GM23338 (cell line): ENCODE data around the gene ACAD11. TPM values are rescaled to one million over a fixed set of nuclear protein-coding genes. Genes with fewer than 3 reads are reported as not detected.

Experiments
- ATAC-seq: fragments of 200-7000 bp; cut with Tn5 transposase; 3 replicates; pipeline ENCODE4 v1.9.1; 2020
- DNase-seq: peaks from one replicate; pipeline ENCODE4 v3.0.0-alpha.2; 2015; ENCODE audit warnings: low spot score
- H2AFZ ChIP-seq: fragments of 200-600 bp; sonication (generic); 2 replicates; pipeline ENCODE4 v1.8.0; 2016; ENCODE audit warnings: antibody characterized with exemption, mild to moderate bottlenecking, moderate library complexity
- H3F3A ChIP-seq: fragments of 200-600 bp; sonication (generic); replicated peaks from 2 replicates; pipeline ENCODE4 v1.8.0; 2017; ENCODE audit warnings: antibody characterized with exemption, mixed run types, low read depth
- H3K27ac ChIP-seq: fragments of 200-600 bp; sonication (generic); 2 replicates; pipeline ENCODE4 v1.6.1; 2016; ENCODE audit warnings: low read depth
- H3K27me3 ChIP-seq: fragments of 200-600 bp; sonication (generic); 2 replicates; pipeline ENCODE4 v1.8.0; 2016; ENCODE audit warnings: mild to moderate bottlenecking, mixed run types, moderate library complexity; ENCODE audit not compliant: insufficient read depth
- H3K36me3 ChIP-seq: fragments of 200-600 bp; sonication (generic); 2 replicates; pipeline ENCODE4 v1.8.0; 2016; ENCODE audit warnings: mild to moderate bottlenecking; ENCODE audit not compliant: insufficient read depth
- H3K4me1 ChIP-seq: fragments of 200-600 bp; sonication (generic); 2 replicates; pipeline ENCODE4 v1.8.0; 2016; ENCODE audit warnings: mild to moderate bottlenecking, moderate library complexity; ENCODE audit not compliant: insufficient read depth
- H3K4me2 ChIP-seq: fragments of 200-600 bp; sonication (generic); 2 replicates; pipeline ENCODE4 v1.7.1; 2017; ENCODE audit warnings: mixed run types
- H3K4me3 ChIP-seq: fragments of 200-600 bp; sonication (generic); 2 replicates; pipeline ENCODE4 v1.6.1; 2016; ENCODE audit warnings: mixed run types
- H3K79me2 ChIP-seq: fragments of 200-600 bp; sonication (generic); replicated peaks from 2 replicates; pipeline ENCODE4 v1.8.0; 2017; ENCODE audit warnings: mild to moderate bottlenecking; ENCODE audit not compliant: insufficient read depth
- H3K9me2 ChIP-seq: fragments of 200-600 bp; sonication (generic); 2 replicates; pipeline ENCODE4 v1.8.0; 2017; ENCODE audit not compliant: insufficient read depth
- H4K20me1 ChIP-seq: fragments of 200-600 bp; sonication (generic); replicated peaks from 2 replicates; pipeline ENCODE4 v1.8.0; 2017; ENCODE audit warnings: mild to moderate bottlenecking; ENCODE audit not compliant: insufficient read depth
- H3K27ac Mint-ChIP-seq: 2 replicates; pipeline ENCODE4 v1.8.0; 2020; ENCODE audit warnings: inconsistent platforms, mild to moderate bottlenecking, moderate library complexity, mixed read lengths
- H3K27me3 Mint-ChIP-seq: 3 replicates; pipeline ENCODE4 v1.8.0; 2022; ENCODE audit warnings: low read depth, mild to moderate bottlenecking, moderate library complexity, mixed read lengths, inconsistent platforms; ENCODE audit not compliant: insufficient read depth, poor library complexity
- H3K36me3 Mint-ChIP-seq: 3 replicates; pipeline ENCODE4 v1.8.0; 2021; ENCODE audit warnings: low read depth, mild to moderate bottlenecking, inconsistent platforms, moderate library complexity, mixed read lengths
- H3K4me1 Mint-ChIP-seq: 3 replicates; pipeline ENCODE4 v1.8.0; 2020; ENCODE audit warnings: mild to moderate bottlenecking, inconsistent platforms, mixed read lengths
- H3K4me3 Mint-ChIP-seq: 3 replicates; pipeline ENCODE4 v1.8.0; 2021; ENCODE audit warnings: moderate library complexity, mild to moderate bottlenecking, inconsistent platforms, mixed read lengths
- H3K9me3 Mint-ChIP-seq: 3 replicates; pipeline ENCODE4 v1.8.0; 2020; ENCODE audit warnings: moderate library complexity, mild to moderate bottlenecking, inconsistent platforms, mixed read lengths
- CREB1 ChIP-seq: fragments of 250-450 bp; sonication (Bioruptor Pico); IDR thresholded peaks from 2 replicates; pipeline ENCODE4 v1.5.0; 2020; ENCODE audit warnings: low read depth, mild to moderate bottlenecking, moderate library complexity
- EZH2 ChIP-seq: fragments of 200-600 bp; sonication (generic); IDR thresholded peaks from one replicate; pipeline ENCODE4 v1.8.0; 2017; ENCODE audit warnings: antibody characterized with exemption, mild to moderate bottlenecking, low read depth; ENCODE audit not compliant: unreplicated experiment
- POLR2AphosphoS5 ChIP-seq: IDR thresholded peaks from 2 replicates; pipeline ENCODE4 v1.6.1; 2016; ENCODE audit warnings: antibody characterized with exemption, low read depth
- STAT1 ChIP-seq: IDR thresholded peaks from one replicate; pipeline ENCODE4 v1.6.1; 2016; ENCODE audit warnings: antibody characterized with exemption; ENCODE audit not compliant: unreplicated experiment
- ZNF331 ChIP-seq: fragments of 250-450 bp; sonication (Bioruptor Pico); IDR thresholded peaks from 2 replicates; pipeline ENCODE4 v1.5.0; 2020; ENCODE audit warnings: low read depth, mild to moderate bottlenecking, moderate library complexity
- polyA plus RNA-seq: library from polyadenylated mRNA; unstranded; fragments of >200 nt; fragmentation: Nextera tagmentation; extraction: Ambion mirVana; gene quantifications from 2 replicates; pipeline ENCODE4 v1.2.1, GENCODE V29; 2016
- total RNA-seq: library from RNA; depleted of rRNA; stranded (reverse); fragments of >200 nt; shearing (Covaris generic); gene quantifications from 2 replicates; pipeline ENCODE4 v1.2.3, GENCODE V29; 2014
- TF ChIP-seq, protein P1 (sequence below): IDR thresholded peaks from 2 replicates; pipeline ENCODE4 v1.6.1; 2016; ENCODE audit warnings: antibody characterized with exemption
- TF ChIP-seq, protein P2 (sequence below): fragments of 250-450 bp; sonication (Bioruptor Pico); IDR thresholded peaks from 2 replicates; pipeline ENCODE4 v1.5.0; 2020; ENCODE audit warnings: mild to moderate bottlenecking, moderate library complexity

The ACAD11 gene
- total and polyA plus RNA-seq, 2 experiments from 2014 or later, result 11.4 to 17.1 TPM

DNA sequence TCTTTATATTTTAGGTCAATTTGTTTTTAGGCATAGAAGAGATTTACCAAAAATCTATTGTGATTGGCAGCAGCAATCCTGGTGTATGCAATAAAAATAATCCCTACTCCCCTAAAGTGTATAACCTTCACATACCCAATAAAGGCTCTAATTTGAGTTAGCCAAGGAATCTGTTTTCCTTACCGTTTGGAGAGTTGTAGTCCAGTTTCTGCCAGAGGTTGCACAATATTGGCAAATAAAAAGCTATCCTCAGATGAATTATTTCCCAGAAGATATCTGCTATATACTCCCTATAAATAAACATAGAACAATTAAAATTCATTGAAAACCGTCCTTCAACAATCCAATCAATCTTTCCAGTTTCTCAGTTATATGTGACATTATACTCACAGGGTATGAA is 31.5 kb downstream of the ACAD11 start (continued):
- TF ChIP-seq, protein P1, sequence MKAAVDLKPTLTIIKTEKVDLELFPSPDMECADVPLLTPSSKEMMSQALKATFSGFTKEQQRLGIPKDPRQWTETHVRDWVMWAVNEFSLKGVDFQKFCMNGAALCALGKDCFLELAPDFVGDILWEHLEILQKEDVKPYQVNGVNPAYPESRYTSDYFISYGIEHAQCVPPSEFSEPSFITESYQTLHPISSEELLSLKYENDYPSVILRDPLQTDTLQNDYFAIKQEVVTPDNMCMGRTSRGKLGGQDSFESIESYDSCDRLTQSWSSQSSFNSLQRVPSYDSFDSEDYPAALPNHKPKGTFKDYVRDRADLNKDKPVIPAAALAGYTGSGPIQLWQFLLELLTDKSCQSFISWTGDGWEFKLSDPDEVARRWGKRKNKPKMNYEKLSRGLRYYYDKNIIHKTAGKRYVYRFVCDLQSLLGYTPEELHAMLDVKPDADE, result no peak
- no peak for TF ChIP-seq STAT1
- no peak for TF ChIP-seq POLR2AphosphoS5

DNA sequence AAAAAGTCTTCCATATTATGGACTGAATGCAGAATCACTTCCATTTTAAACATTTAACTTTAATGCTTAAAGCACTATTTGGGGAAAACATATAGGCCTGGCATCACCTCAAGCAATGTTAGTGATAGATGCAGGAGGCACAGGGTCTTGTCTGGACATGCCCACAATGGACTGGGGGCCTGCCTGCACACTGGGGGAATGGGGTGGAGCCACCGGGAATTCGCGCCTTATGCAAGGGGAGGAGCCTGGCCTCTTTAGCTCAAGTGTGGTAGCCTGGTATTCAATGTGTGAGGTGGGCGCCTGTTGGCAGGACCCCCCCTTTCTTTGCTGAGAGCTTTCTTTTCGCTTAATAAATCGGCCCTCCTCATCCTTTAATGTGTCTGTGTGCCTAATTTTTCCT is 32.7 kb downstream of the ACAD11 start:
- H3F3A ChIP-seq, result no peaks in the 10 kb centered on the region
- no peaks in the 10 kb centered on the region for H3K9me3 Mint-ChIP-seq
- H3K9me2 ChIP-seq, result no peaks in the 10 kb centered on the region
- DNase-seq (peak; percentile 50), ATAC-seq (peak; percentile 84)
- no peak overlapping the region for H3K4me2 ChIP-seq
- H3K36me3 Mint-ChIP-seq, result peaks cover 2% of the 10 kb centered on the region; the same call in 2 of the 3 replicates
- TF ChIP-seq CREB1 (CRISPR knock-in tag) (no peak), ZNF331 (CRISPR knock-in tag) (no peak), EZH2 (no peak)
- TF ChIP-seq, protein P2, sequence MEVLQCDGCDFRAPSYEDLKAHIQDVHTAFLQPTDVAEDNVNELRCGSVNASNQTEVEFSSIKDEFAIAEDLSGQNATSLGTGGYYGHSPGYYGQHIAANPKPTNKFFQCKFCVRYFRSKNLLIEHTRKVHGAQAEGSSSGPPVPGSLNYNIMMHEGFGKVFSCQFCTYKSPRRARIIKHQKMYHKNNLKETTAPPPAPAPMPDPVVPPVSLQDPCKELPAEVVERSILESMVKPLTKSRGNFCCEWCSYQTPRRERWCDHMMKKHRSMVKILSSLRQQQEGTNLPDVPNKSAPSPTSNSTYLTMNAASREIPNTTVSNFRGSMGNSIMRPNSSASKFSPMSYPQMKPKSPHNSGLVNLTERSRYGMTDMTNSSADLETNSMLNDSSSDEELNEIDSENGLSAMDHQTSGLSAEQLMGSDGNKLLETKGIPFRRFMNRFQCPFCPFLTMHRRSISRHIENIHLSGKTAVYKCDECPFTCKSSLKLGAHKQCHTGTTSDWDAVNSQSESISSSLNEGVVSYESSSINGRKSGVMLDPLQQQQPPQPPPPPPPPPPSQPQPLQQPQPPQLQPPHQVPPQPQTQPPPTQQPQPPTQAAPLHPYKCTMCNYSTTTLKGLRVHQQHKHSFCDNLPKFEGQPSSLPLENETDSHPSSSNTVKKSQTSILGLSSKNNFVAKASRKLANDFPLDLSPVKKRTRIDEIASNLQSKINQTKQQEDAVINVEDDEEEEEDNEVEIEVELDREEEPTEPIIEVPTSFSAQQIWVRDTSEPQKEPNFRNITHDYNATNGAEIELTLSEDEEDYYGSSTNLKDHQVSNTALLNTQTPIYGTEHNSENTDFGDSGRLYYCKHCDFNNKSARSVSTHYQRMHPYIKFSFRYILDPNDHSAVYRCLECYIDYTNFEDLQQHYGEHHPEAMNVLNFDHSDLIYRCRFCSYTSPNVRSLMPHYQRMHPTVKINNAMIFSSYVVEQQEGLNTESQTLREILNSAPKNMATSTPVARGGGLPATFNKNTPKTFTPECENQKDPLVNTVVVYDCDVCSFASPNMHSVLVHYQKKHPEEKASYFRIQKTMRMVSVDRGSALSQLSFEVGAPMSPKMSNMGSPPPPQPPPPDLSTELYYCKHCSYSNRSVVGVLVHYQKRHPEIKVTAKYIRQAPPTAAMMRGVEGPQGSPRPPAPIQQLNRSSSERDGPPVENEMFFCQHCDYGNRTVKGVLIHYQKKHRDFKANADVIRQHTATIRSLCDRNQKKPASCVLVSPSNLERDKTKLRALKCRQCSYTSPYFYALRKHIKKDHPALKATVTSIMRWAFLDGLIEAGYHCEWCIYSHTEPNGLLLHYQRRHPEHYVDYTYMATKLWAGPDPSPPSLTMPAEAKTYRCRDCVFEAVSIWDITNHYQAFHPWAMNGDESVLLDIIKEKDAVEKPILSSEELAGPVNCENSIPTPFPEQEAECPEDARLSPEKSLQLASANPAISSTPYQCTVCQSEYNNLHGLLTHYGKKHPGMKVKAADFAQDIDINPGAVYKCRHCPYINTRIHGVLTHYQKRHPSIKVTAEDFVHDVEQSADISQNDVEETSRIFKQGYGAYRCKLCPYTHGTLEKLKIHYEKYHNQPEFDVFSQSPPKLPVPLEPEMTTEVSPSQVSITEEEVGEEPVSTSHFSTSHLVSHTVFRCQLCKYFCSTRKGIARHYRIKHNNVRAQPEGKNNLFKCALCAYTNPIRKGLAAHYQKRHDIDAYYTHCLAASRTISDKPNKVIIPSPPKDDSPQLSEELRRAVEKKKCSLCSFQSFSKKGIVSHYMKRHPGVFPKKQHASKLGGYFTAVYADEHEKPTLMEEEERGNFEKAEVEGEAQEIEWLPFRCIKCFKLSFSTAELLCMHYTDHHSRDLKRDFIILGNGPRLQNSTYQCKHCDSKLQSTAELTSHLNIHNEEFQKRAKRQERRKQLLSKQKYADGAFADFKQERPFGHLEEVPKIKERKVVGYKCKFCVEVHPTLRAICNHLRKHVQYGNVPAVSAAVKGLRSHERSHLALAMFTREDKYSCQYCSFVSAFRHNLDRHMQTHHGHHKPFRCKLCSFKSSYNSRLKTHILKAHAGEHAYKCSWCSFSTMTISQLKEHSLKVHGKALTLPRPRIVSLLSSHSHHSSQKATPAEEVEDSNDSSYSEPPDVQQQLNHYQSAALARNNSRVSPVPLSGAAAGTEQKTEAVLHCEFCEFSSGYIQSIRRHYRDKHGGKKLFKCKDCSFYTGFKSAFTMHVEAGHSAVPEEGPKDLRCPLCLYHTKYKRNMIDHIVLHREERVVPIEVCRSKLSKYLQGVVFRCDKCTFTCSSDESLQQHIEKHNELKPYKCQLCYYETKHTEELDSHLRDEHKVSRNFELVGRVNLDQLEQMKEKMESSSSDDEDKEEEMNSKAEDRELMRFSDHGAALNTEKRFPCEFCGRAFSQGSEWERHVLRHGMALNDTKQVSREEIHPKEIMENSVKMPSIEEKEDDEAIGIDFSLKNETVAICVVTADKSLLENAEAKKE (CRISPR knock-in tag), result no peak
- no peaks in the 10 kb centered on the region for H3K79me2 ChIP-seq
- no peaks in the 10 kb centered on the region for H3K27me3 ChIP-seq
- H3K27me3 Mint-ChIP-seq, result no peaks in the 10 kb centered on the region
- no peak overlapping the region for H2AFZ ChIP-seq
- no peaks in the 10 kb centered on the region for H3K36me3 ChIP-seq
- H3K4me3 Mint-ChIP-seq, result no peak overlapping the region
- peaks cover 14% of the 10 kb centered on the region; the same call in 2 of the 3 replicates for H3K4me1 Mint-ChIP-seq
- H3K27ac Mint-ChIP-seq, result peak overlapping the region; percentile 93
- no peak overlapping the region for H3K4me3 ChIP-seq
- H3K4me1 ChIP-seq, result peaks cover 14% of the 10 kb centered on the region
- H3K27ac ChIP-seq, result peak overlapping the region; percentile 12; the same call in 1 of the 2 replicates
- no peaks in the 10 kb centered on the region for H4K20me1 ChIP-seq
